Measurements from ENCODE around the gene OR52H1.

DNA sequence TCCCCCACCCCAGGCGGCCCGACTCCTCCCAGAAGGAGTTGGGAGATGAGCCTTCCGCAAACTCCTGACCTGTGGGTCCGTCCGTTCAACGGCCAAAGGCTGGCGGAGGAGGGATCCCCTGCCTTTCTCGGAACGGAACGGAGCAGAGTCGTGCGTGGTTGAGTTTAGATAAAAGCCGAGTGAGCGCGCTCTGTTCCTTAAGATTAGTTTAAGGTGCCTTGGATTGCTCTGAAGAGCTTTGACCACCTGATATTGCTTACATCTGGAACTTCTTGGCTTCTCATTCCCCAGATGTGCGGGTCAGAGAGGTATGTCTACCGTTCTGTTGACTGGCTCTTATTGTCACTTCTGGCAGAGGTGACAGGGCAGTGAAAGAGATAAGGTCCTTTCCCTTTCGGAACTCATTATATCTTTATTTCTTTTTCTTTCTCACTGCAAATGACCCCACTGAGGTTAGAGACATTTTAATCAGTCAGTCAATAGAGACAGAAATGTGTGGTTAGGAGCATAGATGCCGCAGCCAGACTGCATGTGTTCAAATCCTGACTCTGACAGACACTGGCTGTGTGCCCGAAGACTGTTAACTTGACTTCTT lies 48.4 kb upstream of the OR52H1 start, which contains the start of gene TRIM6:
- TF ChIP-seq, protein P1, sequence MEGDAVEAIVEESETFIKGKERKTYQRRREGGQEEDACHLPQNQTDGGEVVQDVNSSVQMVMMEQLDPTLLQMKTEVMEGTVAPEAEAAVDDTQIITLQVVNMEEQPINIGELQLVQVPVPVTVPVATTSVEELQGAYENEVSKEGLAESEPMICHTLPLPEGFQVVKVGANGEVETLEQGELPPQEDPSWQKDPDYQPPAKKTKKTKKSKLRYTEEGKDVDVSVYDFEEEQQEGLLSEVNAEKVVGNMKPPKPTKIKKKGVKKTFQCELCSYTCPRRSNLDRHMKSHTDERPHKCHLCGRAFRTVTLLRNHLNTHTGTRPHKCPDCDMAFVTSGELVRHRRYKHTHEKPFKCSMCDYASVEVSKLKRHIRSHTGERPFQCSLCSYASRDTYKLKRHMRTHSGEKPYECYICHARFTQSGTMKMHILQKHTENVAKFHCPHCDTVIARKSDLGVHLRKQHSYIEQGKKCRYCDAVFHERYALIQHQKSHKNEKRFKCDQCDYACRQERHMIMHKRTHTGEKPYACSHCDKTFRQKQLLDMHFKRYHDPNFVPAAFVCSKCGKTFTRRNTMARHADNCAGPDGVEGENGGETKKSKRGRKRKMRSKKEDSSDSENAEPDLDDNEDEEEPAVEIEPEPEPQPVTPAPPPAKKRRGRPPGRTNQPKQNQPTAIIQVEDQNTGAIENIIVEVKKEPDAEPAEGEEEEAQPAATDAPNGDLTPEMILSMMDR (IDR thresholded peaks at IDR 0.05) = no peak
- TF ChIP-seq POLR2A (IDR thresholded peaks at IDR 0.05) = no peak

Measured in lower leg skin (tissue), 3 donors.